PC-9 (cell line): ENCODE measurements around the gene ALG1. TPM values are rescaled to one million over a fixed set of nuclear protein-coding genes. Genes with fewer than 3 reads are reported as not detected.

Experiments used
- BruUV-seq: library from RNA; stranded (reverse); fragments of 400-500 nt; replicated peaks from 2 replicates; lab custom pipeline; 2021; lab: Mats Ljungman, UMichigan
- CTCF ChIA-PET: fragments of 300-600 bp; sonication (Branson Sonifier 250); formaldehyde crosslinking; loops from one replicate; lab custom pipeline; 2022; ENCODE audit warnings: antibody characterized with exemption; lab: Charles Lee
- POLR2A ChIA-PET: fragments of 300-600 bp; sonication (Branson Sonifier 250); formaldehyde crosslinking; loops from one replicate; lab custom pipeline; 2022; ENCODE audit warnings: antibody characterized with exemption; ENCODE audit not compliant: unreplicated experiment; lab: Charles Lee
- DNase-seq, 2 experiments: peaks; one replicate each; pipeline versions ENCODE4 v3.0.0 to v3.0.0-alpha.2; 2015 to 2022; ENCODE audit warnings: mixed read lengths in 1 of 2
- H2AFZ ChIP-seq: fragments of 200-600 bp; sonication (generic); 2 replicates; pipeline ENCODE4 v1.8.1; 2017; ENCODE audit warnings: antibody characterized with exemption
- H3F3A ChIP-seq: fragments of 200-600 bp; sonication (generic); 2 replicates; pipeline ENCODE4 v1.8.1; 2017; ENCODE audit warnings: antibody characterized with exemption, mild to moderate bottlenecking, low read depth; ENCODE audit not compliant: insufficient read depth
- H3K27ac ChIP-seq: fragments of 200-600 bp; sonication (generic); 2 replicates; pipeline ENCODE4 v1.6.1; 2016; ENCODE audit warnings: mixed run types
- H3K27me3 ChIP-seq: fragments of 200-600 bp; sonication (generic); 2 replicates; pipeline ENCODE4 v1.6.1; 2016; ENCODE audit warnings: low read depth, mixed run types; ENCODE audit not compliant: insufficient read depth
- H3K36me3 ChIP-seq: fragments of 200-600 bp; sonication (generic); 2 replicates; pipeline ENCODE4 v1.6.1; 2016; ENCODE audit warnings: low read depth, mixed run types
- H3K4me1 ChIP-seq: fragments of 200-600 bp; sonication (generic); replicated peaks from 2 replicates; pipeline ENCODE4 v1.6.1; 2016; ENCODE audit warnings: mixed run types; ENCODE audit not compliant: insufficient read depth
- H3K4me2 ChIP-seq: fragments of 200-600 bp; sonication (generic); 2 replicates; pipeline ENCODE4 v1.6.1; 2017; ENCODE audit warnings: mixed run types
- H3K4me3 ChIP-seq: fragments of 200-600 bp; sonication (generic); 2 replicates; pipeline ENCODE4 v1.6.1; 2016; ENCODE audit warnings: mixed run types
- H3K79me2 ChIP-seq: fragments of 200-600 bp; sonication (generic); 2 replicates; pipeline ENCODE4 v1.6.1; 2017; ENCODE audit warnings: low read depth, mixed run types
- H3K9me2 ChIP-seq: fragments of 200-600 bp; sonication (generic); 2 replicates; pipeline ENCODE4 v1.8.1; 2017; ENCODE audit warnings: mild to moderate bottlenecking; ENCODE audit not compliant: insufficient read depth
- H3K9me3 ChIP-seq: fragments of 200-600 bp; sonication (generic); 2 replicates; pipeline ENCODE4 v1.8.1; 2016; ENCODE audit warnings: low read depth; ENCODE audit not compliant: insufficient read depth
- H4K20me1 ChIP-seq: fragments of 200-600 bp; sonication (generic); 2 replicates; pipeline ENCODE4 v1.8.1; 2017; ENCODE audit not compliant: insufficient read depth
- CTCF ChIP-seq: fragments of 200-600 bp; sonication (generic); conservative IDR thresholded peaks from 2 replicates; pipeline ENCODE4 v1.6.1; 2017; ENCODE audit warnings: mixed run types, antibody characterized with exemption, mild to moderate bottlenecking, moderate library complexity
- EZH2 ChIP-seq: fragments of 200-600 bp; sonication (generic); IDR thresholded peaks from 2 replicates; pipeline ENCODE4 v1.8.0; 2017; ENCODE audit warnings: antibody characterized with exemption, low read depth
- intact Hi-C: fragments of 100-400 bp; cut with micrococcal nuclease; formaldehyde crosslinking; loops from one replicate; pipeline ENCODE4 v1.10.0; 2022; ENCODE audit not compliant: unreplicated experiment
- total RNA-seq: library from RNA; stranded (reverse); gene quantifications from 2 replicates; pipeline ENCODE4 v1.2.3, GENCODE V29; 2021

ALG1 gene
- total RNA-seq, 1 experiment from 2014 or later, result 37.3 TPM

GRCh38 chr16:5062051-5062450, 9.6 kb upstream of the ALG1 start:
- intact Hi-C loops, result loop anchor here (1.0 kb wide), 1 partner anchor 34 kb away; no protein-coding TSS in a partner anchor
- no peak overlapping the region for H3K27ac ChIP-seq
- H3K9me2 ChIP-seq, result no peaks in the 10 kb centered on the region
- peaks cover 50% of the 10 kb centered on the region for H3K27me3 ChIP-seq
- H3K9me3 ChIP-seq, result no peaks in the 10 kb centered on the region
- ChIA-PET POLR2A (no interaction called here), CTCF (no interaction called here)
- H2AFZ ChIP-seq, result no peak overlapping the region
- H3K4me3 ChIP-seq, result no peak overlapping the region
- BruUV-seq, result no TSS peak
- H3K36me3 ChIP-seq, result no peaks in the 10 kb centered on the region
- H3F3A ChIP-seq, result no peaks in the 10 kb centered on the region
- no peaks in the 10 kb centered on the region for H3K79me2 ChIP-seq
- DNase-seq, result no peak
- H3K4me2 ChIP-seq, result no peak overlapping the region
- H3K4me1 ChIP-seq, result no peaks in the 10 kb centered on the region
- H4K20me1 ChIP-seq, result no peaks in the 10 kb centered on the region; the same call in 1 of the 2 replicates
- TF ChIP-seq CTCF (no peak), EZH2 (no peak)

DNA sequence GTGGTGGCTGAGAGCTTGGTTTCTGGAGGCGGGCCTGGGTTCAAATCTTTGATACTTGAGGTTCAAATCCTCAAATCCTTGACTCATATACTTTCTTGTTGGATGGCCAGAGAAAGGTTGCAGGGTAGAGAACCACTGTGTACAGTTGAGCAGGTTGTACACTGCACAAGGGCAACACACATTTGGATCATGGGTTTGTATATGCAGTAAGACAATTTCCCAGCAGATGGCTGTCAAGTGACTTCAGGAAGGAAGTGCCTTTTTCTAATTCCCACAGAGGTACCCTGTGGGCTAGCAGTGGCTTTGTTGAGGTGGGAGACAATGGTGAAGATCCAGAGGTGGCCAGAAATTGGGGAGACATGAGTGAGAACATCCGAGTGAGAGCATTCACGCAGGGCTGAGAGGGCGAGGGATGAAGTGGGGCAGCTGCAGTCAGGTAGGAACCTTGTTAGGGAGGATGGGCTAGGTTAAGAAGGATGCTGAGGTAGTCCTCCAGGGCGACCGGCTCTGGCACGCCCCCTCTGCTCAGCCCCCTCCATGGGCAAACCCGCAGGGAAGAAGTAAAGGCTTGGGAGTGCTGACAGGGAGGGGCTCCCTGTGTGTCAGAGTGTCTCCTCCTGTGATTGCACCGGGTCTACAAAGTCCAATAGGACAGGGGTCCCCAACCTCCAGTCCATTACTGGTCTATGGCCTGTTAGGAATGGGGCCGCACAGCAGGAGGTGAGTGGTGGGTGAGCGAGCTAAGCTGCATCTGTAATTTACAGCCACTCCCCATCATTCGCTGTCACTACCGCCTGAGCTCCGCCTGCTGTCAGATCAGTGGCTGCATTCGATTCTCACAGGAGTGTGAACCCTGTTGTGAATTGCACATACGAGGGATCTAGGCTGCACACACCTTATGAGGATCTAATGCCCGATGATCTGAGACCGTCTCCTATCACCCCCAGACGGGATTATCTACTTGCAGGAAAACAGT, 8.6 kb upstream of the ALG1 start:
- H3K4me2 ChIP-seq, result no peak overlapping the region
- no peaks in the 10 kb centered on the region for H3K9me2 ChIP-seq
- no peaks in the 10 kb centered on the region; the same call in 1 of the 2 replicates for H4K20me1 ChIP-seq
- no peaks in the 10 kb centered on the region; the same call in 1 of the 2 replicates for H3F3A ChIP-seq
- no peaks in the 10 kb centered on the region for H3K4me1 ChIP-seq
- no peaks in the 10 kb centered on the region for H3K9me3 ChIP-seq
- H2AFZ ChIP-seq, result no peak overlapping the region
- BruUV-seq, result no TSS peak
- no peaks in the 10 kb centered on the region for H3K36me3 ChIP-seq
- DNase-seq, result no peak
- intact Hi-C loops, result loop anchor here (1.0 kb wide), 1 partner anchor 35 kb away; no protein-coding TSS in a partner anchor
- ChIA-PET POLR2A (no interaction called here), CTCF (no interaction called here)
- H3K27me3 ChIP-seq, result peaks cover 55% of the 10 kb centered on the region
- H3K27ac ChIP-seq, result no peak overlapping the region
- H3K79me2 ChIP-seq, result no peaks in the 10 kb centered on the region
- no peak overlapping the region for H3K4me3 ChIP-seq
- TF ChIP-seq CTCF, result no peak
- no peak for TF ChIP-seq EZH2

DNA sequence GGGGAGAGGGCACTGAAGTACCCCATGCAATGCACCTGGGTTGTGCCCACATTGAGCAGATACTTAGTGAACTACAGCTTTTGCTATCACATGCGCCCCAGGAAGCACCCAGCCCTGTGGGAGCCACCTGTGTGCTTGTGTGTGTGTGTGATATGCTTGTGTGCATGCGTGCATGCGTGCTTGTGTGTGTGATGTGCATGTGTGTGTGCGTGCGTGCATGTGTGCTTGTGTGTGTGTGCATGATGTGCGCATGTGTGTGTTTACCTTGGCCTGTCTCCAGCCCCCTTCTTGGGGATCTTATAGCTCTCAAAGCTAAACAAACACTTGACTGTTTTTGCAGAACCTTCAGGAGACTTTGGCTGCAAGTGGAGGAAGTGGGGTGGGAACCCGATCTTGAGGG, 6.7 kb upstream of the ALG1 start:
- H3K4me3 ChIP-seq, result no peak overlapping the region
- TF ChIP-seq CTCF (no peak), EZH2 (no peak)

More for the DNA sequence above, 6.7 kb upstream of the ALG1 start:
- BruUV-seq, result no TSS peak
- intact Hi-C loops, result no loop called here
- ChIA-PET CTCF (no interaction called here), POLR2A (no interaction called here)
- H3K4me1 ChIP-seq, result no peaks in the 10 kb centered on the region
- no peaks in the 10 kb centered on the region for H3K9me2 ChIP-seq
- H3K4me2 ChIP-seq, result no peak overlapping the region
- no peaks in the 10 kb centered on the region for H3K9me3 ChIP-seq
- H3K27me3 ChIP-seq, result peaks cover 55% of the 10 kb centered on the region
- no peak overlapping the region for H2AFZ ChIP-seq
- DNase-seq, result no peak
- no peaks in the 10 kb centered on the region; the same call in 1 of the 2 replicates for H4K20me1 ChIP-seq
- no peak overlapping the region for H3K27ac ChIP-seq
- no peaks in the 10 kb centered on the region; the same call in 1 of the 2 replicates for H3F3A ChIP-seq
- H3K36me3 ChIP-seq, result no peaks in the 10 kb centered on the region
- no peaks in the 10 kb centered on the region for H3K79me2 ChIP-seq
